Measurements from ENCODE around the gene IL7R. TPM values are rescaled to one million over a fixed set of nuclear protein-coding genes. Genes with fewer than 3 reads are reported as not detected.

Gene IL7R
- total and polyA plus RNA-seq, 2 experiments from 2014 or later: 0.47 to 1.1 TPM

DNA sequence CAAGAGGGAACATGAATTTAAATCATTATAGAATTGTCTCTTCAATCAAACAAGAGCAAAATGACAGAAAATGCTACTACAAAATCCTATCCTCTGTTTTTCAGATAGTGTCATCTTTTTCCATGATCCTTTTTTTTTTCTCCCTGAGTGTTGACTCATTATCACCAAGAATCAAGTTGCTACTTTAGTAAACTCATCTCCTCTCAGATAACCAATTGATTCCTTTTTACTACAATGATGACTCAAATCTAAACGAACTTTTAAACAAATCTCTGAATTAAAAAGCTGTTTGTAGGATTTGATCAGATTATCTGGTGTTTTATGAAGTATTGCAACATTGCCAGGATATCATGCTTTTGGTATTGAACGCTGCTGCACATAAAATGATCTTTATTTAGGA lies 23.9 kb upstream of the IL7R start:
- Histone ChIP-seq H3K9me2 (replicated peaks; ENCODE audit: insufficient read depth) (no peaks in the 10 kb centered on the region), H3K27ac (no peak overlapping the region), H4K20me1 (ENCODE audit: insufficient read depth, poor library complexity, severe bottlenecking) (no peaks in the 10 kb centered on the region), H3K4me2 (no peak overlapping the region), H3K9me3 (ENCODE audit: low read depth) (no peaks in the 10 kb centered on the region), H3K4me3 (no peak overlapping the region), H3K36me3 (replicated peaks; ENCODE audit: insufficient read depth, low read depth) (no peaks in the 10 kb centered on the region), H3K4me1 (ENCODE audit: insufficient read depth) (no peaks in the 10 kb centered on the region), H2AFZ (no peak overlapping the region), H3K79me2 (no peaks in the 10 kb centered on the region), H3K27me3 (peaks cover 3% of the 10 kb centered on the region)
- DNase-seq (ENCODE audit: low spot score): no peak
- WGBS (ENCODE audit: low lambda C conversion rate, missing lambda C conversion rate): 71% methylated on average over 2 of the region's 2 CpGs
- no peak for TF ChIP-seq EZH2 (IDR thresholded peaks at IDR 0.05; ENCODE audit: borderline replicate concordance)
- TF ChIP-seq EZH2phosphoT487 (IDR thresholded peaks at IDR 0.05; ENCODE audit: low read depth, severe bottlenecking, unreplicated experiment): no peak
- TF ChIP-seq, protein P1, sequence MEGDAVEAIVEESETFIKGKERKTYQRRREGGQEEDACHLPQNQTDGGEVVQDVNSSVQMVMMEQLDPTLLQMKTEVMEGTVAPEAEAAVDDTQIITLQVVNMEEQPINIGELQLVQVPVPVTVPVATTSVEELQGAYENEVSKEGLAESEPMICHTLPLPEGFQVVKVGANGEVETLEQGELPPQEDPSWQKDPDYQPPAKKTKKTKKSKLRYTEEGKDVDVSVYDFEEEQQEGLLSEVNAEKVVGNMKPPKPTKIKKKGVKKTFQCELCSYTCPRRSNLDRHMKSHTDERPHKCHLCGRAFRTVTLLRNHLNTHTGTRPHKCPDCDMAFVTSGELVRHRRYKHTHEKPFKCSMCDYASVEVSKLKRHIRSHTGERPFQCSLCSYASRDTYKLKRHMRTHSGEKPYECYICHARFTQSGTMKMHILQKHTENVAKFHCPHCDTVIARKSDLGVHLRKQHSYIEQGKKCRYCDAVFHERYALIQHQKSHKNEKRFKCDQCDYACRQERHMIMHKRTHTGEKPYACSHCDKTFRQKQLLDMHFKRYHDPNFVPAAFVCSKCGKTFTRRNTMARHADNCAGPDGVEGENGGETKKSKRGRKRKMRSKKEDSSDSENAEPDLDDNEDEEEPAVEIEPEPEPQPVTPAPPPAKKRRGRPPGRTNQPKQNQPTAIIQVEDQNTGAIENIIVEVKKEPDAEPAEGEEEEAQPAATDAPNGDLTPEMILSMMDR (IDR thresholded peaks at IDR 0.05; ENCODE audit: poor library complexity): no peak

DNA sequence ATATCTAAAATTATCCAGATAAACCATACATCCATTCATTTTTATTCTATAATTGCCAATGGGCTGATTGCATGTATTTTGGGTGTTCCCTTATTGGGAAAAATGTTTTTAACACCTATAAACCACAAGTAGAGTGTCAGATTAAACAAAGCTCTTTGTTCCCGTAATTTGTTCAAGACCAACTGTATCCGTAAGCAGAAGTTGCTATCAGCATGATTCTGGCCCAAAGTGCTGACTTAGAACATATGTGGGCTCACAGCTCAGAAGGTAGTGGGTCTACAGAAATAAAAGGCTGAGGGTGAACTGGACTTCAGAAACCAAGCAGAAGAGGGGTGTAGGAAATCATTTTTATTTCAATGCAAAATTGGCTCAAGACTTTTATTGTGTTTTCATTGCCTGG lies 23.5 kb upstream of the IL7R start:
- Histone ChIP-seq H3K27me3 (peaks cover 3% of the 10 kb centered on the region), H3K9me3 (ENCODE audit: low read depth) (no peaks in the 10 kb centered on the region), H2AFZ (no peak overlapping the region), H3K4me3 (no peak overlapping the region), H3K27ac (no peak overlapping the region), H3K9me2 (replicated peaks; ENCODE audit: insufficient read depth) (no peaks in the 10 kb centered on the region), H3K4me2 (no peak overlapping the region), H4K20me1 (ENCODE audit: insufficient read depth, poor library complexity, severe bottlenecking) (no peaks in the 10 kb centered on the region), H3K36me3 (replicated peaks; ENCODE audit: insufficient read depth, low read depth) (no peaks in the 10 kb centered on the region), H3K4me1 (ENCODE audit: insufficient read depth) (no peaks in the 10 kb centered on the region), H3K79me2 (no peaks in the 10 kb centered on the region)
- DNase-seq (ENCODE audit: low spot score): no peak
- 84% methylated on average over 2 of the region's 2 CpGs for WGBS (ENCODE audit: low lambda C conversion rate, missing lambda C conversion rate)
- TF ChIP-seq EZH2 (IDR thresholded peaks at IDR 0.05; ENCODE audit: borderline replicate concordance) (no peak), EZH2phosphoT487 (IDR thresholded peaks at IDR 0.05; ENCODE audit: low read depth, severe bottlenecking, unreplicated experiment) (no peak)
- TF ChIP-seq, protein P1 (IDR thresholded peaks at IDR 0.05; ENCODE audit: poor library complexity): no peak

DNA sequence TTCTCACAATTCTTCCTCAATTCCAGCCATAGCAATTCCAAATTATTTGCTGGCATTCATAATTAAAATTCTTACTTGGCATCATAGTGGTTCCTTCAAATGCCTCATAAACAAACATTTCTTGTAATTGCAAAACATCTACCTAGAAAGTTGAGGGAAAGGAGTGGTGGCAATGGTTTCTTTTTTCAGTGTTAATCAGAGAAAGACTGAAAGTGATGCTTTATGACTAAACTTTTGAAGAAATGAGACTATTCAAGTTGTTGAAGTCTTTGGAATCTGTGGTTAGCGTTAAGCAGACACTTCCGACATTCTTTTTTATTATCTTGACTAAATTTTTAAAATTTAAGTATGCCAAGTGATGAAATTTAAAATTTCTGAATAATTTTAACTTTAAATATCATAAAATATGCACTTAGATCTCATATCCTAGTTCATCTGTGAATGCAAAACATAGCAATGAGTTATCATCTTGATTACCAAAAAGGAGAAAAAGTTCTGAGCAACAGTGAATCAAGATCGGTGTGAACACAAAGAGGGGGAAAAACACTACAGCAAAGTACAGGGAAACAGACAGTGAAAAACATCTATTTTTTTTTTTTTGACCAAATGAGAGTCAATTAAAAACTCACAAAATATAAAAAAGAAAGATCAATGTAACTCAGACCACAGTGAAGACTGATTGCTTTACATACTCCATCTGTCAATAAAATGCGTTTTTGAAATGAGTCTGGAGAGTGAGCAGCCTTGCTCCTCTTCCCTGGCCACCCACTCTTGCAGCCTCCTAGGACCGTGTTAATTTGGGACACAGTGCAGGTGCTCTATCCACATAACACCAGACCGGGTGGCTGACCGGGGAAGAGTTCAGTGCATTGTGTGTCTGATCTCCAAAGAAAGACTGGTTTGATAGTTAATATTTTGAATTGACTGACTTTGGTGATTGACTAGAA lies 20.6 kb upstream of the IL7R start:
- TF ChIP-seq EZH2 (IDR thresholded peaks at IDR 0.05; ENCODE audit: borderline replicate concordance): no peak
- TF ChIP-seq, protein P1 (IDR thresholded peaks at IDR 0.05; ENCODE audit: poor library complexity): no peak
- H3K27me3 ChIP-seq: peaks cover 3% of the 10 kb centered on the region
- DNase-seq (ENCODE audit: low spot score): no peak
- H3K9me2 ChIP-seq (replicated peaks; ENCODE audit: insufficient read depth): no peaks in the 10 kb centered on the region
- no peaks in the 10 kb centered on the region for H3K36me3 ChIP-seq (replicated peaks; ENCODE audit: insufficient read depth, low read depth)
- H3K4me1 ChIP-seq (ENCODE audit: insufficient read depth): no peaks in the 10 kb centered on the region
- H3K4me3 ChIP-seq: no peak overlapping the region
- H2AFZ ChIP-seq: no peak overlapping the region
- H3K4me2 ChIP-seq: no peak overlapping the region
- H3K9me3 ChIP-seq (ENCODE audit: low read depth): no peaks in the 10 kb centered on the region
- H3K27ac ChIP-seq: no peak overlapping the region
- no peaks in the 10 kb centered on the region for H4K20me1 ChIP-seq (ENCODE audit: insufficient read depth, poor library complexity, severe bottlenecking)
- H3K79me2 ChIP-seq: no peaks in the 10 kb centered on the region
- WGBS (ENCODE audit: low lambda C conversion rate, missing lambda C conversion rate): 88% methylated on average over 7 of the region's 7 CpGs

Data from hepatocyte (in vitro differentiated cells).